ENCODE data around the gene XPOT.
"Not testable (repeated sequence)": the region's sequence is repeated elsewhere in the genome, so short reads cannot be mapped to it uniquely, and the experiment has no call there.

Gene XPOT, protein sequence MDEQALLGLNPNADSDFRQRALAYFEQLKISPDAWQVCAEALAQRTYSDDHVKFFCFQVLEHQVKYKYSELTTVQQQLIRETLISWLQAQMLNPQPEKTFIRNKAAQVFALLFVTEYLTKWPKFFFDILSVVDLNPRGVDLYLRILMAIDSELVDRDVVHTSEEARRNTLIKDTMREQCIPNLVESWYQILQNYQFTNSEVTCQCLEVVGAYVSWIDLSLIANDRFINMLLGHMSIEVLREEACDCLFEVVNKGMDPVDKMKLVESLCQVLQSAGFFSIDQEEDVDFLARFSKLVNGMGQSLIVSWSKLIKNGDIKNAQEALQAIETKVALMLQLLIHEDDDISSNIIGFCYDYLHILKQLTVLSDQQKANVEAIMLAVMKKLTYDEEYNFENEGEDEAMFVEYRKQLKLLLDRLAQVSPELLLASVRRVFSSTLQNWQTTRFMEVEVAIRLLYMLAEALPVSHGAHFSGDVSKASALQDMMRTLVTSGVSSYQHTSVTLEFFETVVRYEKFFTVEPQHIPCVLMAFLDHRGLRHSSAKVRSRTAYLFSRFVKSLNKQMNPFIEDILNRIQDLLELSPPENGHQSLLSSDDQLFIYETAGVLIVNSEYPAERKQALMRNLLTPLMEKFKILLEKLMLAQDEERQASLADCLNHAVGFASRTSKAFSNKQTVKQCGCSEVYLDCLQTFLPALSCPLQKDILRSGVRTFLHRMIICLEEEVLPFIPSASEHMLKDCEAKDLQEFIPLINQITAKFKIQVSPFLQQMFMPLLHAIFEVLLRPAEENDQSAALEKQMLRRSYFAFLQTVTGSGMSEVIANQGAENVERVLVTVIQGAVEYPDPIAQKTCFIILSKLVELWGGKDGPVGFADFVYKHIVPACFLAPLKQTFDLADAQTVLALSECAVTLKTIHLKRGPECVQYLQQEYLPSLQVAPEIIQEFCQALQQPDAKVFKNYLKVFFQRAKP

GRCh38 chr12:64403707-64404469, at the start of gene XPOT:
Gene XPOT (plus strand): TSS chr12:64404392. CDS start chr12:64410036, 5,644 bp downstream.
- peak; percentile 92 for DNase-seq (ENCODE audit: low spot score)

GRCh38 chr12:64356209-64356608, 48.0 kb upstream of the XPOT start:
- DNase-seq (ENCODE audit: low spot score), result not testable (repeated sequence)

DNA sequence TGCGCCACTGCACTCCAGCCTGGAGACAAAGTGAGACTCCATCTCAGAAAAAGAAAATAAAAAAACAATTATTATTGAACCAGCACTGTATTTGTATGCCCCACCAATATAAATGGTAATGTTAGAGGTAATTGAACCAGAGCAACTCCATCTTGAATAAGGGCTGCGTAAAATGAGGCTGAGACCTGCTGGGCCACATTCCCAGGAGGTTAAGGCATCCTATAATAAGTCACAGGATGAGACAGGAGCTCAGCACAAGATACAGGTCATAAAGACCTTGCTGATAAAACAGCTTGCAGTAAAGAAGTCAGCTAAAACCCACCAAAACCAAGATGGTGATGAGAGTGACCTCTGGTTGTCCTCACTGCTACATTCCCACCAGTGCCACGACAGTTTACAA, 43.0 kb upstream of the XPOT start:
- DNase-seq (ENCODE audit: low spot score), result not testable (repeated sequence)

GRCh38 chr12:64362721-64363305, 41.4 kb upstream of the XPOT start:
- DNase-seq (ENCODE audit: low spot score), result no peak

DNA sequence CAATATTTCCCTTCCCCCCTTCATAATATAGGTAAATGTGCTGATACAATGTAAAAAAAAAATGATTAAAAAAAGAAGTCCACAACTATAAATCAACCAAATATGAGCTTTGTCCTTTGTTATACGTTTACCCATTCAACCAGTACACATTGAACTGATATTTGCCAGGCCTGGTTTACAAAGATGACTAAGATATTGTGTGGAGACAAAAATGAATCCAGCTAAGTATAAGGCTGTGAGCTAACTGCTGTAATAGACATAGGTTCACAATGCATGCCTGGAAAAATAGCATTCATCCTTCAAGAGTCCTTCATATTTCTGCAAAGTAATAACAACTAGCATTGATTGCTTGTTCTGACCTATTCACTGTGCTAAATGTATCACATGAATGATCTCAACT, 20.5 kb upstream of the XPOT start:
- DNase-seq (ENCODE audit: low spot score), result no peak

DNA sequence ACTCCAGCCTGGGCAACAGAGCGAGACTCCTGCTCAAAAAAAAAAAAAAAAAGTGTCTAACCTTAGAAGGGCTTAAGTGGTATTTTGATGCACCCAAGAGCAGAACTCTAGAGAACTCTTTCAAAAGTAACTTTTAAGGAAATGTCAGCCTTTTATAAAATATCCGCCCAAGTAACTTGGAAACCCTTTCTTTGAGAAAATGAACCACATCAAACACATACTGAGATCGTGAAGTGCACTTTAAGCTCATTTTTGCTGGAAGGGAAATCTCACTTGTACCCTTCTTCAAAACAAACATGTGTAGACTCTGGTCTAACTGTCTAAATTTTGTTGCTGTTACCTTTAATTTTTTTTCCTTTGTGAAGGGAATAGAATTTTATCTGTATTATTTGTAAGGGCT, 19.2 kb upstream of the XPOT start:
- no peak for DNase-seq (ENCODE audit: low spot score)

DNA sequence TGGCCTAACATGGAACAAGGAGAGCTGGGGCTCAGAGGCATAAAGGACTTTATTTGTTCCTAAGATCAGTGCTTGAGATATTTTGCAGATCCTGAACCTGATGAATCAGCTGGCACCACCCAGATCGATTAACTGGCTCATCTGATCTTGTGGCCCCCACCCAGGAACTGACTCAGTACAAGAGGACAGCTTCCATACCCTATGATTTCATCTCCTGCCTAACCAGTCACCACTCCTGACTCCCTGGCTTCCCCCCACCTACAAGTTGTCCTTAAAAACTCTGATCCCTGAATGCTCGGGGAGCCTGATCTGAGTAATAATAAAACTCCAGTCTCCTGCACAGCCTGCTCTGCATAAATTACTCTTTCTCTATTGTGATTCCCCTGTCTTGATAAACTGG, 18.7 kb upstream of the XPOT start:
- DNase-seq (ENCODE audit: low spot score), result no peak

- no peak for DNase-seq (ENCODE audit: low spot score)
These were observed 16.9 kb upstream of the XPOT start for GRCh38 chr12:64387197-64387816.

DNA sequence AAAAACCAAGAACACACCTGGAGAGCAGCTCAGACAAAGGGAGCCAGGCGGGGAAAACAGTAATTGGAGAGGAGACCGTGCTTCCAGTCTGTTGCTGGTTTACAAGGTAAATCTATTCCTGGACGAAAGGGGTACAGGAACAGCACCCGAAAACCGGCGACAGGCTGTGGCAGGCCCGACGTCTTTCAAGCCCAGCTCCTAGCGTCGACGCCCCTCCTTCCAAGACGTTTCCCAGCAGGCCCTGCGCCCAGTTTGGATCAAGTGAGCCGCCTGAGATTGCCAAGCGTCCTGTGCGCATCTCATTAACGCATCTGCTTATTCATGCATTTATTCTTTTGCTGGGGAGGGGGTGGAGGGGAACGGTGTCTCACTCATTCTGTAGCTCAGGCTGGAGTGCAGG, 15.0 kb upstream of the XPOT start:
- no peak for DNase-seq (ENCODE audit: low spot score)

GRCh38 chr12:64390275-64390851, 13.8 kb upstream of the XPOT start, which contains the start of gene C12orf56:
Gene C12orf56 (minus strand): TSS chr12:64390758. CDS start chr12:64390565, 193 bp downstream.
- DNase-seq (ENCODE audit: low spot score), result no peak

GRCh38 chr12:64392221-64392620, 12.0 kb upstream of the XPOT start:
- no peak for DNase-seq (ENCODE audit: low spot score)

GRCh38 chr12:64395739-64396138, 8.5 kb upstream of the XPOT start:
- DNase-seq (ENCODE audit: low spot score), result no peak

GRCh38 chr12:64400041-64400440, 4.2 kb upstream of the XPOT start:
- DNase-seq (ENCODE audit: low spot score), result peak; percentile 55

GRCh38 chr12:64402181-64402580, 2.0 kb upstream of the XPOT start:
- DNase-seq (ENCODE audit: low spot score), result no peak

DNA sequence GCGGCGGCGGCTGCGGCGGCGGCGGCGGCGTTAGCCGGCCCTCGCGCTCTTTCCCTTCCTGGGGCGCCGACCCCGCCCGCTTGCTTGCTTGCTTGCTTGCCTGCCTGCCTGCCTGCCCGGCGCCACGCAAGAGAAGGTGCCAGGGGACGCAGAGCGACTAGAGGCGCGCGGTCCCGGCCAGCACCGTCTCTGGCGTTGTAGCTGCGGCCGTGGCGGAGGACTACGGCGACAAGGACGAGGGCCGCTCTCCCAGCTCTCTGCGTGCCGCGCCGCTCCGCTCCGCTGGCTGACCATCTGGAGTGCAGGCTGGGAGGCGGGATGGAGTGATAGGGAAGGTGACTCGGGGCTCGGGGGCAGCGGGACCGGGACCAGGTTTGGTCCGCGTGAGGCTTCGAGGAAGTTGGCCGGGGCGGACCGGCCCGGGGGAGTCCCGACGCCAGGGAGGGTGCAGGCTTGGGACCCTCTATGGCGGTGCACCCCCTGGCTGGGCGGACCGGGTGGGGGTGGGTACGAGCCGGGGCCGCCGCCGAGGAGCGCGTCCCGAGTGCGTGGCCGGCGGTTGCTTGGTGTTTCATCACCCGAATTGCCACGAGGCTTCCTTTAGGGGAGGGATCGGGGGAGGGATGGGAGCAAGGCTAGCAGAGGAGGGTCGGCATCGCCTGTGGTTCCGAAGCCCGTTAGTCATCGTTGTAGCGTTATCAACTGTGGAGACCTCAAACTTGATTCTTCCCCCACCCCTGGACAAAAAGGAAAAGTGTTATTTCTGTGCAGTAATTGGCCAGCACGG, 471 bp downstream of the XPOT start:
- DNase-seq (ENCODE audit: low spot score), result peak; percentile 39

GRCh38 chr12:64407342-64408223, 3.4 kb downstream of the XPOT start:
- DNase-seq (ENCODE audit: low spot score), result no peak

GRCh38 chr12:64411427-64411826, 7.2 kb downstream of the XPOT start:
- no peak for DNase-seq (ENCODE audit: low spot score)

GRCh38 chr12:64412459-64412858, 8.3 kb downstream of the XPOT start:
- DNase-seq (ENCODE audit: low spot score), result no peak

- no peak for DNase-seq (ENCODE audit: low spot score)
These were observed 9.7 kb downstream of the XPOT start for GRCh38 chr12:64413884-64414283.
